NCI-H345 treated with DMSO at 0.1 percent for 48 hours (cell line): ENCODE measurements around the gene CACNB2.
"Not testable (repeated sequence)": the region's sequence is repeated elsewhere in the genome, so short reads cannot be mapped to it uniquely, and the experiment has no call there.

Experiments
- DNase-seq: peaks from one replicate; lab custom pipeline; 2025; ENCODE audit not compliant: unreplicated experiment; lab: John Stamatoyannopoulos, UW

The CACNB2 gene

DNA sequence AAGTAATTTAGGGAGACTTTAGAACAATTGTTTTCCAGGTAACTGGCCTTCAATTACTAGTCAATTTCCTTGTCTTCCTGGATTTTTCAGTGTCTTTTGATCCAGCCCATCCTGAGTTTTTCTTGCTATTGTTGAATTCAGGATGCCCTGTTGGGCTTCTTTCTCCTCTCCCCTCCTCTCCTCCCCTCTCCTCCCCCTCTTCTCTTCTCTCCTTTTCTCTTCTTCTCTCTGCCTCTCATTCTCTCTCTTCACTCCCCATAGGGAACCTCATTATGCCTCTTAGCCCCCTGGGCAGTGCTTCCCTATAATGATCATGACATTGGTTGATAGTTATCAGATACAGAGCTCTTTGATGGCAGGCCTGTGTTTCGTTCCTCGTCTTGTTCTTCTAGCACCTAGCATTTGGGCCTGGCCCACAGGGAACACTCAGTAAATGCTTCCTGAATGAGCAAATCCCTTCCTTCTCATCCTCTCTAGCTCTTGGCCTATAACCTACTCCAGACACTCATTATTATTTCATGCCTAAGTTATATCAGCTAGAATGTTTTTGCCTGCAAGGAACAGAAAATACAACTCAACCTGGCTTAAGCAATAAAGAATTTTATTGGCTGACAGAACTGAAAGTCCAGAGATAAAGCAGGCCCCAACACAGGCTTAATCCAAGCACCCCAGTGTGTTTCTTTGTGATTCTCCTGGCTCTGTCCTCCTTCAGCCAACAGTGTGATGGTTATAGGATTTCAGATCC lies 56.8 kb downstream of the CACNB2 start:
- DNase-seq: no peak

DNA sequence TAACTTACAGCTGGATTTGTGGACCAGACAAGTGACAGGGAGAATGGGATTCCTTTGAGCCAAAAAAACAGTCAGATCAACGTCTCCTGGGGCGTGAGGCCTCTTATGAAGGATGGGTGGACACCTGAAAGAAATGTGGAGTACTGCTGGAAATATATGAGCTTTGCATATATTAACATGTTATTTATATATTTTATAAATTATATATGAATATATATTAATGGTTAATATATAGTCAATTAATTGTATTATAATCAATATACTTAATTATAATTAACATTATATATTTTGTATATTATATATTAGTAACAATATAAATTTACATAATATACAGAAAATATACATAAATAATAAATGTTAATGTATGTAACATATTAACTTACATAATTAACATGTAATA lies 57.5 kb downstream of the CACNB2 start:
- no peak for DNase-seq

DNA sequence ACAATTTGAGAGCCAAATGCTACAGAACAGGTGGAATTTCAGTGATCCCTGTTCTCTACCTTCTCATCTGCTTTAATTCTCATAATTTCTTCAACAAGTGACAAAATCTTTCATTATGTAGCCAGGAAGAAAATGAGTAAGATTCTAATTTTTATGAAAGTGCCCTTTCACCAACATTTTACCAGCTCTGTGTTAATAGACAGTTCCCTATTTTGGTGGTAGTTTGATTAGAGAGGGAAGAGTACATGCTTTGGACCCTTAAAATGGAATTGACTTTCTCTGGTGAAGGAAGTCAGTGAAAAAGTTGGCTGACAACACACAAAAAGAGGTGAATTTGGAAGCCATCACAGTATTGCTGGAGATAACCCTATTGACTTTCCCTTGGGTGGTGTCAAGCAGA lies 61.7 kb downstream of the CACNB2 start:
- DNase-seq: no peak

GRCh38 chr10:18202680-18203460 lies 62.6 kb downstream of the CACNB2 start:
- no peak for DNase-seq

GRCh38 chr10:18203471-18203870 lies 63.2 kb downstream of the CACNB2 start:
- DNase-seq: no peak

GRCh38 chr10:18204039-18204835 lies 64.0 kb downstream of the CACNB2 start:
- no peak for DNase-seq

- no peak for DNase-seq
These were observed 65.0 kb downstream of the CACNB2 start for GRCh38 chr10:18205098-18205834.

DNA sequence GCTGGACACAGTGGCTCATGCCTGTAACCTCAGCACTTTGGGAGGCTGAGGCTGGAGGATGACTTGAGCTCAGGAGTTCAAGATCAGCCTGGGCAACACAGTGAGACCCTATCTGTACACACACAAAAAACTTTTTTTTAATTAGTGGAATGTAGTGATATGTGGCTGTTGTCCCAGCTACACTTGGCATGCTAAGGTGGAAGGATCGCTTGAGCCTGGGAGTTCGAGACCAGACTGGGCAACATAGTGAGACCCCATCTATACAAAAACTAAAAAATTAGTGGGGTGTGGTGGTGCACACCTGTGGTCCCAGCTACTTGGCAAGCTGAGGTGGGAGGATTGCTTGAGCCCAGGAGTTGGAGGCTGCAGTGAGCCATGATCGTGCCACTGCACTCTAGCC lies 68.0 kb downstream of the CACNB2 start:
- DNase-seq: not testable (repeated sequence)

- DNase-seq: no peak
These were observed 69.0 kb downstream of the CACNB2 start for GRCh38 chr10:18209241-18209640.

GRCh38 chr10:18210711-18211110 lies 70.5 kb downstream of the CACNB2 start:
- no peak for DNase-seq

DNA sequence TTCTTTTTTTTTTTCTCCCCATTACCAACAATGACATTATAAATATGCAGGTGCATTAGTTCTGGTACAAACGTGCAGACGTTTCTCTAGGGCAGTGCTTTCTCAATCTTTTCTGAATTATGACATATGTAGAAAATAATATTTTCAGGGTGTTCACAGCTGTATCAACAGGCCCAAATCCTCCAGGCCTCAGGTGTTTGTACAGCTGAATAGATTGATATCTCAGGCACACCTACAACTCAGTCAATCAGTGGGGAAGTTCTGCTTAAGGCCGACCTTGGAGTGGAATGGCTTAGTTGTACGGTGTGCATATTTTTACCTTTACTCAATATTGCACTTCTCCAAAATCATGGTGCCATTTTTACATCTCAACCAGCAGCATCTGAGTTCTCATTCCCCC lies 71.6 kb downstream of the CACNB2 start:
- DNase-seq: no peak

DNA sequence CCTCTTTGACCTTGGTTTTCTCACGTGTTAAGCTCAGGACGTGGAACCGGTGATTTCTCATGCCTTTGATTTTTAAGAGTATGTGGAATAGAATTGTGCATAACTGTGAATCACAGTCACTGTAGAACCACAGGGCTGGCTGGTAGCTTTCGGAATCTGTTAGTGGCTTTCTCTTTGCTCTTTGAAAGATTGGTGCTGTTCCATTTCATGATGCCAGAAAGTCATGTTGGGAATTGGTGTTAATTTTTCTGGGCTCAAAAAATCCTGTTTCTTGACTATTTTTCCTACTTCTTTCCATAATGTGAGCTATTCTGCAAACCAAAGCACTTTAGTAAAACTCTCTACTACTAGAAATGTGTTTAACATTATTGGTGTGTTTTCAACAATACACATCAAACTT lies 73.0 kb downstream of the CACNB2 start:
- no peak for DNase-seq

DNA sequence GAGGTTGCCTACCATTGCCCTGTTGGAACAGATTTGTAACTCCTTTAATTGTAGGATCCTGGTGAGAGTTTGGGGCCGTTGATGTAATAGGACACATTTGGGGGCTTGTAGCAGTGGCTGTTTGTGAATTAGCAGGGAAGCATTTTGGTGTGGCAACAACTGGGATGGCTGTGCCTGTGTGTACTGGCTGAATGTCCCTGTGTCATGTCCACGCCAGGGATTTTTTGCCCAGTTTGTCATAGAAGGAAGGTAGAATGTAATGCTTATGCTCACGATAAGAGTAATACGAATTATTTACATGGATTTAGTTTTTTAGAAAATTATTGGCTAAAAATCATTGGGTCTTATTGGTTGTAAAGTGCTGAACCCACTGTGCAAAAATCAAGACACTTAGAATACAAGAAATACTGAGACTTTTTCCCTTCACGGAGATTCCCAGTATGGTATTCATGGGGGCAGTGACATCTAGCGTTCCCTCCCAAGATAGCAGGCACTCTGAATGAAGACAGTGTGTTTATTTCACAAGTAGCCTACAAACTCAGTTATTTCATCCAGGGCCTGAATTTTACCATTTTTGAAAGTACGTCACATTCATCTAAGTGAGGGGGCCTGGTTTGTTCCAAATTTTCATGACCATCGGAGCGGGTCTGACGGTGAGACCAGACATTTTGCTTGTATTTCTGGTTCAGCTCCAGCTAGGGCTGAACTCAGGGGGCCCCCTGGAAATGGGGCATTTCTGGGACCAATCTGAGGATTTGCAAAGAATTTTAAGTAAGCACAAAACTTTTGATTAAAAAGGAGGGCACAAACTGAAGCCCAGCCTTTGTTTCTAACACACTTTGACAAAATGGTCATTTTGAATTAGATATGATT lies 74.7 kb downstream of the CACNB2 start:
- DNase-seq: no peak

DNA sequence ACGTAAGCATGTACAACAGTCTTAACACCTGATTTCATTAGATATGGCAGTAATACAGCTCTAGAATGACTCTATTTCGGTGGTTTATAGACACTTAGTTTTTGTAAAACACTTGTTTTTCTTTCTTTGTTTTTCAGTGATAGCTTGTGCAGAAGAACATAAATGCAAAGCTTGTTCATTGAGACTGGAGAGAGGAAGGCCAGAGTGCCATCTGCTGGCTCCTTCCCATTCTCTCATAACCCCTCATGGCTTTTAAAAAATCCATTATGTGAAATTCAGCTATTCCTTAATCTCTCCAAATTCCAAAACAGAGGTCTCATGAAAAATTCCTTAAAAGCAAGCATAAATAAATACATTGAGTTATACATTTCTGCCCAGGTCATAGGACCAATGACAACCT lies 76.3 kb downstream of the CACNB2 start:
- no peak for DNase-seq

DNA sequence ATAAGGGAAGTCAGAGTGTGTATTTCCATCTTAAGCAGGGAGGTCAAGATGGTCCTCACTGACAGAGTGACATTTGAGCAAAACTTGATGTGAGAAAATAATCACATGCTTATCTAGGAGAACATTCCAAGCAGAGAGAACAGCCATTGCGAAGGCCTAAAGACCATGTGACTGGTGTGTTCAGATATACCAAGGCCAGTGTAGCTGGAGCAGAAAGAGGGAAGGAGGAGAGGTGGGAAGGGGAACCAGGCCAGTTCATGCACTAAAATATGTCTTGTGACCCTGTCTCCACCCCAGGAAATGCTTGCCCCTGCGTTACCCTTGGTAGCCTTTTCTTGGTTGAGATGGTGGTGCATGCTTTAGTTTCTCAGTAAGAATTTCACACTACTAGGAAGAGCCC lies 77.4 kb downstream of the CACNB2 start:
- no peak for DNase-seq

- no peak for DNase-seq
These were observed 78.9 kb downstream of the CACNB2 start for GRCh38 chr10:18219146-18219545.

DNA sequence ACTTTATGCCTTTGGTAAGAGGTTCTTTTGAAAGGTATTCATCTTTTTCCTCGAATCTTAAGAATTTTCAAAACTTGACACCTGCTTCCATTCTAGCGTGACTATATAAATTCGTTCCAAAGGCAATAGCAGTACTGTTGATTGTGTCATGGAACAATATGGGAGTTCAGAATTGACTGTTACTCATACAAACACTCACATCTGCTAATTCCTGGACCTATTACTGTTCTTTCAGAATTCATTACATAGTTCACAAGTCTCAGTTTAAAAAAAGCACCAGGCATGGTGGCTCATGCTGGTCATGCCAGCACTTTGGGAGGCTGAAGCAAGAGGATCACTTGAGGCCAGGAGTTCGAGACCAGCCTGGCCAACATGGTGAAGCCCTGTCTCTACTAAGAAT lies 80.9 kb downstream of the CACNB2 start:
- no peak for DNase-seq

GRCh38 chr10:18221882-18222281 lies 81.7 kb downstream of the CACNB2 start:
- no peak for DNase-seq

DNA sequence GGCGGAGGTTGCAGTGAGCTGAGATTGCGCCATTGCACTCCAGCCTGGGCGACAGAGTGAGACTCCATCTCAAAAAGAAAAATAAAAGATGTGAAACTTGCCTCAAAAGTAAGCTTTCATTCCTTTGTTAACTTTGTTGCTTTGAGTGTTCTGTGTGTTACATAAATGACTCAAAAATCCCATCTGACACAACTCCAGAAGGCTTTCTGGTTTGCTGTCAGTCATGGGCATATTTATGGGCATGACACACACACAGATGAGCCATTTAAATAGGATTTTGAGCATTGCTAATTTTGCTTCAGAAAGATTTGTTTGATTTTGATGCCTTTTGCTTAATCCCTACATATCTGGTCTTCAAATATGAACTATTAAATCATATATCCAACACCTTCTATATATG lies 82.6 kb downstream of the CACNB2 start:
- no peak for DNase-seq

DNA sequence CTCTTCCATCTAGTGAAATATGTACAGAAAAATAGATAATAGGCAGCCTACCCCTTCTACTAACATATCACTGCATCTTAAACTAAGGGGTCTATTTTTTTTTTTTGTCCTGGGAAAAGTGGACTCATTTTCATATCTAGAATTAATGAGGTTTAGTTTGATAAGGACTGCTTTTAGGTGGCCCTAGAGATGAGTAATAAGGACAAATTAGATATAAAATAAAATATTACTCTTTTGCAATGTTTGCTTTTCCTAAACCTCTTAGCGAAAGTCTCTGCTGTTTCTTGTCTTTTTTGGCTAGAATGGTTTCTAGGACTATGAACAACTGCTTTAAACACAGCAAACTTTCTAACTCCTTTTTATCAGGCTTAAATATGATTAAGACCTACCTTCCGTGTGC lies 83.7 kb downstream of the CACNB2 start:
- no peak for DNase-seq
